Endothelial cell of hepatic sinusoid (primary cell): ENCODE data around the gene KLRC3.
"Not testable (repeated sequence)": the region's sequence is repeated elsewhere in the genome, so short reads cannot be mapped to it uniquely, and the experiment has no call there.

Source experiments
- in situ Hi-C: cut with HindIII; loops from 2 replicates; pipeline ENCODE4 v1.10.0; 2017; ENCODE audit warnings: low sequenced_read_pairs

Gene KLRC3

GRCh38 chr12:10371893-10372535 lies 48.4 kb downstream of the KLRC3 start:
- in situ Hi-C loops: not testable (repeated sequence)

- in situ Hi-C loops: loop anchor here (10.0 kb wide), 1 partner anchor 145 kb away; no protein-coding TSS in a partner anchor
Measured at GRCh38 chr12:10369557-10370415, 50.6 kb downstream of the KLRC3 start.

- in situ Hi-C loops: loop anchor here (10.0 kb wide), 1 partner anchor 144 kb away; no protein-coding TSS in a partner anchor
Measured at GRCh38 chr12:10368206-10369171, 51.9 kb downstream of the KLRC3 start.

GRCh38 chr12:10367714-10368113 lies 52.7 kb downstream of the KLRC3 start:
- in situ Hi-C loops: loop anchor here (10.0 kb wide), 1 partner anchor 143 kb away; no protein-coding TSS in a partner anchor

- in situ Hi-C loops: loop anchor here (10.0 kb wide), 1 partner anchor 142 kb away; no protein-coding TSS in a partner anchor
Measured at GRCh38 chr12:10366875-10367274, 53.5 kb downstream of the KLRC3 start.

DNA sequence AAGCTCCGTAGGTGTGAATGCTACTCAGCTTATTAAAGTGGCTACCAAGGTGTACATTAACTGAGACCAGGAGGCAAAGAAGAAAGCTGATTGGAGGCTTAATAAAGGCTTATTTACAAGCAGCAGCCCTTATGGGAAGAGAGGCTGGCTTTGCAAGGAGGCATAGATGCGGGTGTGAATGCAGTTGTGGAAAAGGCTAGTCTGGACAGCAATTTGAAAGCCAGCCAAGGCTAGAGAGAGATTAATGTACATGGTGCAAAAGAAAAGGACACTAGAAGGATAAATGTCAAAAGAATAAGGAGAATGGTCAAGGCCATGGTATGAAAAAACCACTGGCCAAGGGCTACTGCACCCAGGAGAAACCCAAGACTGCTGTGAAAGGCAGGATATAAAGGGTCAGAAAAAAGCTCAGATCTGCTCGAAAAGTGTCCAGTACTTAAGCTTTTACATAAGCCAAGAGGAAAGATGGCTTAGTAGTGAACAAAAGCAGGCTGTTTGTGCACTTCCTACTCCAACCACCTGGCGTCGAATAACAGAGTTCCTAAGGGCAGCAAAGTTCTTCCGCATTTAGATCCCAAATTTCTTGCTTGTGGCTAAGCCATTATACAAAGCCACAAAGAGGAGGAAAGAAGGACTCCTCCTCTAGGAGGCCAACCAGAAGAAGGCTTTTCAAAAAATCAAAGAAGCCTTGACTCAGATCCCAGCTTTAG lies 54.5 kb downstream of the KLRC3 start:
- in situ Hi-C loops: loop anchor here (10.0 kb wide), 1 partner anchor 141 kb away; no protein-coding TSS in a partner anchor

DNA sequence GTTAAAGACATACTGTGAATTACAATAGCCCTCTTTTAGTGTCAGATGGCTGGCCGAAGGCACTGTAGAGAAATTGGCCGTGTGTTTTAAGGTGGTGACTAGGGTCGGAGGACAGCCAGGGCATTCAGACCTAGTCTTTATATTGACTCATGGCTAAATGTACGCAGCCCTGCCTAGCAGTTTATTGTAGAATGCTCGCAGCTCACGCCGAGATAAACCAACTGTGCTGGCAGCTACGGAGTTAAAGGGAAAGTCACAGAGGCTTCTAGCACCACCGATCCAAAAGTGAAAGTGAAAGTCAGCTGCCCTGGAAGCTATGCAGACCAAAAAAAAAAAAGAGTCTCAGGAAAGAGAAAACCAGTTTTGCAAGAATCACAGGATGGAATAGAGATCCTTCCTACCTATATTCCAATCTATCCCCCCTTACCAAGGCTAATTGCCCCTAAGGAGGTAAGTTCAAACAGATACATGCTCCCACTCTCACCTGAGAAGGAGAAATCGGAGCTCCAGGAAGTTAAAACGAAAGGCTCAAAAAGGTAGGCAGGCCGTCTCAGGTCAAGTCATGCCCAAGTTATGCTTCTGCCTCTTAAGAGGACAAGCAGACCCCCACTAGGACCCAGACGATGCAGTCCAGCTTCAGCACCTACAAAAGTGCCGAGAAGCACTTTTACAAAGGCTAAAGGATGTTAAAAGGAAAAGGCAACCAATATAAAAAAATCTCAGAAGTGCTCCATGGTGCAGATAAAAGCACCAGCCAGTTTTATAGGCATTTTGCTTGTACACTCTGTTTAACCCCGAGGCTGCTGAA lies 55.4 kb downstream of the KLRC3 start:
- in situ Hi-C loops: loop anchor here (10.0 kb wide), 1 partner anchor 140 kb away; no protein-coding TSS in a partner anchor

DNA sequence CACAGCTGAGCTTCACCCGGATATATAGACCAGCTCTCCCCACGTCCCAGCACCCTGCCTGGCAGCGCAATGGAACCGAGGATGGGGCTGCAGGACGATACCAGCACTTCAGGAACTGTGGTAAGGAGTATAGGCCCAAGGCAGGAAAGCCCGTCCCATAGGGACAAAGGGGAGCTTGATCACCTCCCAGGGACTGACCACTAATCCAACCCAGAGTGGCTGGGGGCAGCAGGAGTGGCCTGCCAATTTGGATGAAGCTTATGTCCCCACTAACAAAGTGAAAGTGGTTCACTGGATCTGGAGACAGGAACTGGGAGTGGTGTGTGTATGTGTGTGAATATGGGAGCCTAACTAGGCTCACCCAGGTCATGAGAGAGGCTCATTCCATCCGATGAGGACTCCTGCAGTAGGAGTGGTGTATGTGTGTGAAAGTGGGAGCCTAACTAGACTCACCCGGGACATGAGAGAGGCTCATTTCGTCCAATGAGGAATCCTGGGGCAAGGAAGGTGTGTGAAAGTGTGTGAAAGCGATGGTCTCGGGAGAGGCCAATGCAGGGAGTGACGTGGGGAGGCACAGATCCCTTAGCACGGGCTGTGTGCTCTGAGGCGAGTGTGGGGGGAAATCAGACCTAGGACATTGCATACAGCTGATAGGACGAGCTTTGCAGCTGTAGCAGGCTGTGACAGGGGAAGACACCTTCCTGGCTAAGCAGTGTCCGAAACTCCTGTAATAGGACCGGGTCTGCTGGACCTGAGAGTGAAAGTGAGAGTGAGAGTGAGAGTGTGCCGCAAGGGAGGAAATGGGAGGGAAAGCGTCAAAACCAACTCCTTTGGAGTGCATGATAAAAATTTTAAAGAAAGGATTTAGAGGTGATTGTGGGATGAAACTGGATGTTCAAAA lies 56.2 kb downstream of the KLRC3 start:
- in situ Hi-C loops: loop anchor here (10.0 kb wide), 1 partner anchor 139 kb away; no protein-coding TSS in a partner anchor

DNA sequence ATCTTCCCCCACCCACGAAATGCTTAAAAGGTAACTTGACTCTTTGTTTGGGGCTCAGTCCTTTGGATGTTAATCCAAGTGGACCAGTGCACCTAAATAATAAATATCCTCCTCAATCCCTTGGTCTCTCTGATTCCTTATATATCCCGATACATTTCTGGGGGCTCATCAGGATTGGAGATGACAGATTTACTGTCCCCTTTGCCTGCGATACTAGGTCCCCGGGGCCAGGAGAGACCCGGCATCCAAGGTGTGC lies 56.8 kb downstream of the KLRC3 start:
- in situ Hi-C loops: loop anchor here (10.0 kb wide), 1 partner anchor 139 kb away; no protein-coding TSS in a partner anchor

DNA sequence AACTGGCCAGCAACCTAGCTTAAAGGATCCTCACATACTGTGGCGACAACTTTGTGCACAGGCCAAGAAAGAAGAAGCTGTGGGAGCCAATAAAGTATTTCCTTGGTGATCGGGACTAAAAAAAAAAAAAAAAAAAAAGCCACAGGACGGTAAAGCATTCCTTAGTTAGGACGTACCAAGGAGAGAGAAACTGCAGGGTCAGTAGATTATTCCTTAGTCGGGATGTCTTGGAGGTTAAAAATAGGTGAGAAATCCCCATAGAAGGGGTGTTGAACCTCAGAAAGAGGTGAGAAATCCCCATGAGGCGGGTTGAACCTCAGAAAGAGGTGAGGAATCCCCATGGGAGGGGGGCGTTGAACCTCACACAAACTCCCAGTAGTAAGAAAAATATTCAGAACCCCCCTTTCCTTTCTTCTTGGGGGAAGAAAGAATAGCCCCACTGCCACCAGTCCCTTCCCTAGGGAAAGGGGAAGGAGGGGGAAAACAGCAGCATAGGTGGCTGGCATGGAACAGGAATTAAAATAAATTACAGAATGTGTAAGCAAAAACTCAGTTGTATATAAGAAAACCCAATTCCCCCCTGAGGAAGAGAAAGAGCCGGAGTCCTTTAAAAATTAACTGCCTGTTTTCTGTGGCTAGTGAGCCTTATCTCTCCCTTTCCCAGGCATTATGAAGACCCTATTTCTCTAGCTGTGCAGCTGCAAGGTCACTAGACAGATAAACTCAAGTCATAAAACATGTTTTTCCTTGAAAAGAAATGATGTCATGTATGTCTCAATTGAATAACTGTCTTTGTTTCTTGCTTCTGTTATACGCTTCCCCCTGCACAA lies 57.4 kb downstream of the KLRC3 start:
- in situ Hi-C loops: loop anchor here (10.0 kb wide), 1 partner anchor 138 kb away; no protein-coding TSS in a partner anchor

DNA sequence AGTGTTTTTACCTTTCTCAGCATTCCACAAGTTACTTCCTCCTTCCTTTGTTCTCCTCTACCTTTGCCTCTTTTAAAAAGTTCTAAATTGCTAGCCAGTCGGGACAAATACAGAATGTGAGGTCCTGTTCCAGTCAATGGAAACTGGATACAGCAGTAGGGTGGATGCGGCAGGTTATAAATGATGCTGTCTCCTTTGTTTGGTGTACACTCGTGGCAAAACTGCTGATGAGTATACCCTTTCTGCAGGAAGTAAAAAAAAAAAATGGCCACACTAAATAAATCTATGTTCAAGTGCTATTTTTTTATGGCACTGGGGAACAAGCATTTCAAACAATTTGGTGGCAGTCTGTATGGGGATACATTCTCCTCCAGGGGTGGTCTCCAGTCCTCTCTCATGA lies 58.1 kb downstream of the KLRC3 start:
- in situ Hi-C loops: loop anchor here (10.0 kb wide), 1 partner anchor 138 kb away; no protein-coding TSS in a partner anchor
